ENCODE results near the gene R3HDML. TPM values are rescaled to one million over a fixed set of nuclear protein-coding genes. Genes with fewer than 3 reads are reported as not detected.

The R3HDML gene
- total and polyA plus RNA-seq, 2 of the 13 experiments (the other 11 are each of a cell fraction or from before 2014, with no cell fraction given) = not detected

DNA sequence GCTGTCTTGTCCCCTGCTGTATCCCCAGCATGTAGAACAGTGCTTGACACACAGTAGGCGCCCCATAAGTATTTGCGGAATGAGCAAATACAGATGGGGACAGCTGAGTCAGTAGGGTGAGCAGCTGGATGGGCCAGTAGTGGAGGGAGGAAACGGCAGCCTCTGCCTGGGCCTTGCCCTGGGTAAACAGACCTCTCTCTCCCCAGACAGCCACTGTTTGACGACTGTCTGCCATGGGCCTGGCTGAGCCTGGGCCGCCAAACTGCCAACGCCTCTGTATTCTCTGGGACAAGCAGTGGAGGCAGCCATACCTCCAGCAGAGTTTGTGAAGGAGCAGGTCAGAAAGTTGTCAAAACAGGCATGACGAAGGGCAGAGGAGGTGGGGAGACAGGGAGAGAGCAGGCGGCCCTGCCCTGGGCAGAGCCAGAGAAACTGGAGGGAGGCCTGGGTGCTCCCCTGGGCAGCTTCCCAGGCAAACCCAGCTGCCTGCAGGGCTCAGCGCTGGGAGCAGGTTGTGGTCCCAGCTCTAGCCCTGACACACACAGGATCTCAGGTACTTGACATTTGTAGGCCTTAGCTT, 33.9 kb downstream of the R3HDML start:
- H3K4me3 ChIP-seq (replicated peaks in 1 of 3; ENCODE audit: insufficient read depth in 1 of 3, low read depth in 2 of 3, low read length in 3 of 3) = peak overlapping the region in 2 of 3 experiments; percentile 34 to 63; a peak in 4 of 6 replicates
- H3K4me2 ChIP-seq (ENCODE audit: low read depth, low read length) = peak overlapping the region; percentile 76
- H3K9ac ChIP-seq (ENCODE audit: insufficient read depth, low read depth, low read length) = peak overlapping the region; percentile 59
- H3K27me3 ChIP-seq (ENCODE audit: control insufficient read depth in 1 of 2, insufficient read depth in 2 of 2, low read length in 2 of 2) = no peaks in the 10 kb centered on the region
- ChIA-PET CTCF (ENCODE audit: low intra/inter-chr PET ratio, low total read pairs) (no interaction called here), POLR2A (interaction anchor here (1.0 to 2.1 kb wide), 5 partner anchors 15 to 69 kb away, joined by 4 to 13 read pairs (median 5); partner anchors contain the start of gene HNF4A)
- no peaks in the 10 kb centered on the region for H3K9me3 ChIP-seq (ENCODE audit: low read length)
- H3K27ac ChIP-seq (ENCODE audit: extremely low read length, insufficient read depth, low read length) = peak overlapping the region; percentile 60
- peaks cover 42% of the 10 kb centered on the region for H3K4me1 ChIP-seq (ENCODE audit: insufficient read depth, low read length)
- H3K36me3 ChIP-seq (replicated peaks in 1 of 2; ENCODE audit: control insufficient read depth in 1 of 2, insufficient read depth in 2 of 2, low read length in 2 of 2) = peaks cover 4 to 29% of the 10 kb centered on the region in 2 experiments; a peak in 3 of 5 replicates
- 5% methylated on average over 9 of the region's 9 CpGs for WGBS (ENCODE audit: low lambda C conversion rate)
- H4K20me1 ChIP-seq (ENCODE audit: insufficient read depth, low read length) = peaks cover 13% of the 10 kb centered on the region; the same call in 1 of the 2 replicates
- peak; percentile 78 for FAIRE-seq
- peak; percentile 97 for DNase-seq (ENCODE audit: low spot score)
- H2AFZ ChIP-seq (ENCODE audit: low read length) = no peak overlapping the region
- in situ Hi-C loops (cut with HindIII; ENCODE audit: extremely low pct_ligation_motif_present, low pct_unique_long_range_greater_than_20kb) (no loop called here), intact Hi-C loops (cut with micrococcal nuclease; ENCODE audit: unreplicated experiment) (loop anchor here (1.0 to 5.0 kb wide), 2 partner anchors 15 to 58 kb away; partner anchors contain the start of genes FITM2 and HNF4A)
- BruUV-seq (replicated peaks) = no TSS peak
- ATAC-seq = peak; percentile 99
- peaks cover 82% of the 10 kb centered on the region for H3K79me2 ChIP-seq (ENCODE audit: insufficient read depth, low read length)
- no peak for TF ChIP-seq CERS6 (CRISPR knock-in tag; IDR thresholded peaks at IDR 0.05)
- no peak for TF ChIP-seq ZBTB46 (CRISPR knock-in tag; IDR thresholded peaks at IDR 0.05; ENCODE audit: borderline replicate concordance)
- TF ChIP-seq, protein P1, sequence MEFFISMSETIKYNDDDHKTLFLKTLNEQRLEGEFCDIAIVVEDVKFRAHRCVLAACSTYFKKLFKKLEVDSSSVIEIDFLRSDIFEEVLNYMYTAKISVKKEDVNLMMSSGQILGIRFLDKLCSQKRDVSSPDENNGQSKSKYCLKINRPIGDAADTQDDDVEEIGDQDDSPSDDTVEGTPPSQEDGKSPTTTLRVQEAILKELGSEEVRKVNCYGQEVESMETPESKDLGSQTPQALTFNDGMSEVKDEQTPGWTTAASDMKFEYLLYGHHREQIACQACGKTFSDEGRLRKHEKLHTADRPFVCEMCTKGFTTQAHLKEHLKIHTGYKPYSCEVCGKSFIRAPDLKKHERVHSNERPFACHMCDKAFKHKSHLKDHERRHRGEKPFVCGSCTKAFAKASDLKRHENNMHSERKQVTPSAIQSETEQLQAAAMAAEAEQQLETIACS (CRISPR knock-in tag; IDR thresholded peaks at IDR 0.05) = no peak
- TF ChIP-seq WIZ (CRISPR knock-in tag; IDR thresholded peaks at IDR 0.05) = no peak
- no peak for TF ChIP-seq ZNF512 (CRISPR knock-in tag; IDR thresholded peaks at IDR 0.05)
- TF ChIP-seq AKAP8 (CRISPR knock-in tag; IDR thresholded peaks at IDR 0.05) = peak; percentile 74
- peak; percentile 96; the same call in 1 of the 2 replicates for TF ChIP-seq ZNF580 (CRISPR knock-in tag; IDR thresholded peaks at IDR 0.05; ENCODE audit: borderline replicate concordance, low read depth)
- TF ChIP-seq PRPF4 (IDR thresholded peaks at IDR 0.05; ENCODE audit: low read depth, low read length, poor library complexity, severe bottlenecking) = peak; percentile 69
- peak; percentile 78 for TF ChIP-seq MAFF (IDR thresholded peaks at IDR 0.05; ENCODE audit: low read depth, low read length)
- no peak for TF ChIP-seq ZNF639 (CRISPR knock-in tag; conservative IDR thresholded peaks at IDR 0.05)
- no peak for TF ChIP-seq TCF12 (IDR thresholded peaks at IDR 0.05)
- TF ChIP-seq TCF12 (CRISPR knock-in tag; IDR thresholded peaks at IDR 0.05) = no peak
- TF ChIP-seq ZNF792 (CRISPR knock-in tag; IDR thresholded peaks at IDR 0.05) = peak; percentile 97
- TF ChIP-seq ZMYM2 (CRISPR knock-in tag; IDR thresholded peaks at IDR 0.05) = peak; percentile 97

Measured in HepG2 (cell line).